Measurements from ENCODE around the gene CDK8. TPM values are rescaled to one million over a fixed set of nuclear protein-coding genes. Genes with fewer than 3 reads are reported as not detected.

The CDK8 gene
- total RNA-seq, 3 donors from 2014 or later, result 13.3 to 15.4 (median 13.8) TPM

DNA sequence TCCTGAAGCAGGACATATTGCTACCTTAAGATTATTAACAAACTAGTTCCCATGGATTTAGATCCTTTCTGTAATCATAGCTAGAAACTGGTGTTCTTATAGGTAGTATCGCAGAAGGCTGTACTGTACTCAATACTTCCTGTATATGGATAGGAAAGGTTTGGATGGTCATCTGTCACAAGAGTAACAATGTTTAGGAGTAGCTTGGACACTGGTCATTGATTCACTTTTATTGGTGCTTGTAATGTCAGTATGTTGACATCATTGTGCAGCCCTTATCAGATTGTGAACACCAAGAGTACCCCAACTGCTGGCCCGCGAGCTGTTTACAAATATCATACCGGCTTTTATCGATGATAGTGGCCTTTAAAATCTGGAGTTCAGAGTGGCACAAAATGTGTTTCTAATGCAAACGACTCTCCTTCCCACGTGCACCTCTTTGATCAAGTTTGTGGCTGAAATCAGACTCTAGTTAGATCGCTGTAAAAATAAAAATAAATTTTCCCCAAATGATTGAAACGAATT lies 605 bp upstream of the CDK8 start:
- DNase-seq (ENCODE audit: low spot score in 2 of 2), result no peak
- Histone ChIP-seq H3K36me3 (no peaks in the 10 kb centered on the region), H3K4me3 (peak overlapping the region; percentile 81 to 94 (median 93)), H3K9me3 (no peaks in the 10 kb centered on the region), H3K27me3 (no peaks in the 10 kb centered on the region), H3K27ac (peak overlapping the region; percentile 88 to 93), H3K4me1 (no peaks in the 10 kb centered on the region)
- intact Hi-C loops (cut with DNase I; ENCODE audit: low total_unique reads), result no loop called here
- TF ChIP-seq, protein P1, sequence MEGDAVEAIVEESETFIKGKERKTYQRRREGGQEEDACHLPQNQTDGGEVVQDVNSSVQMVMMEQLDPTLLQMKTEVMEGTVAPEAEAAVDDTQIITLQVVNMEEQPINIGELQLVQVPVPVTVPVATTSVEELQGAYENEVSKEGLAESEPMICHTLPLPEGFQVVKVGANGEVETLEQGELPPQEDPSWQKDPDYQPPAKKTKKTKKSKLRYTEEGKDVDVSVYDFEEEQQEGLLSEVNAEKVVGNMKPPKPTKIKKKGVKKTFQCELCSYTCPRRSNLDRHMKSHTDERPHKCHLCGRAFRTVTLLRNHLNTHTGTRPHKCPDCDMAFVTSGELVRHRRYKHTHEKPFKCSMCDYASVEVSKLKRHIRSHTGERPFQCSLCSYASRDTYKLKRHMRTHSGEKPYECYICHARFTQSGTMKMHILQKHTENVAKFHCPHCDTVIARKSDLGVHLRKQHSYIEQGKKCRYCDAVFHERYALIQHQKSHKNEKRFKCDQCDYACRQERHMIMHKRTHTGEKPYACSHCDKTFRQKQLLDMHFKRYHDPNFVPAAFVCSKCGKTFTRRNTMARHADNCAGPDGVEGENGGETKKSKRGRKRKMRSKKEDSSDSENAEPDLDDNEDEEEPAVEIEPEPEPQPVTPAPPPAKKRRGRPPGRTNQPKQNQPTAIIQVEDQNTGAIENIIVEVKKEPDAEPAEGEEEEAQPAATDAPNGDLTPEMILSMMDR (IDR thresholded peaks at IDR 0.05), result no peak
- TF ChIP-seq POLR2A (IDR thresholded peaks at IDR 0.05) (no peak), POLR2AphosphoS5 (IDR thresholded peaks at IDR 0.05) (no peak)

DNA sequence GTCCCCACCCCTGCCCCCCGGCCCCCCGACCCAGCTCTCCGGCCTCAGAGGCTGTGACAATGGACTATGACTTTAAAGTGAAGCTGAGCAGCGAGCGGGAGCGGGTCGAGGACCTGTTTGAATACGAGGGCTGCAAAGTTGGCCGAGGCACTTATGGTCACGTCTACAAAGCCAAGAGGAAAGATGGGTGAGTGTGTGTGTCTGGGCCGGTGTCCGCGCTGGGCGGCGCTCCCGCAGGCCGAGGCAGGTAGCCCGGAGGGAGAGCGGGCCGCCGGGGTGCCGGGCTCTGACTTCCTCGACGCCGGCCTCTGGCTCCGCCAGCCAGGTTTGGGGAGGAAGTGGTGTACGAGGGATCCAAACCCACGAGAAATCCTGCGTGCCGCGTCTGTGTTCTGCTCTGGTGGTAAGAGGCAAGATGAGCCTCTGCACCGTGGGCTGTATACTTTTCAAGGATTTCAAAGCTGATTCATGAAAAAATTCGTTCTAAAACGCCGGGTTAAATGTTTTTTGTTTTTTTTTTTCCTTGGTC lies 718 bp downstream of the CDK8 start:
- DNase-seq (ENCODE audit: low spot score in 2 of 2), result peak; percentile 20 to 59
- H3K4me3 ChIP-seq, result peak overlapping the region; percentile 81 to 94 (median 93)
- H3K27me3 ChIP-seq, result no peaks in the 10 kb centered on the region
- H3K27ac ChIP-seq, result peak overlapping the region; percentile 88 to 93
- no peaks in the 10 kb centered on the region for H3K36me3 ChIP-seq
- no peaks in the 10 kb centered on the region for H3K9me3 ChIP-seq
- no peak for TF ChIP-seq POLR2A (IDR thresholded peaks at IDR 0.05)
- TF ChIP-seq POLR2AphosphoS5 (IDR thresholded peaks at IDR 0.05), result no peak
- TF ChIP-seq, protein P1 (IDR thresholded peaks at IDR 0.05), result no peak
- intact Hi-C loops (cut with DNase I; ENCODE audit: low total_unique reads), result no loop called here
- no peaks in the 10 kb centered on the region for H3K4me1 ChIP-seq

DNA sequence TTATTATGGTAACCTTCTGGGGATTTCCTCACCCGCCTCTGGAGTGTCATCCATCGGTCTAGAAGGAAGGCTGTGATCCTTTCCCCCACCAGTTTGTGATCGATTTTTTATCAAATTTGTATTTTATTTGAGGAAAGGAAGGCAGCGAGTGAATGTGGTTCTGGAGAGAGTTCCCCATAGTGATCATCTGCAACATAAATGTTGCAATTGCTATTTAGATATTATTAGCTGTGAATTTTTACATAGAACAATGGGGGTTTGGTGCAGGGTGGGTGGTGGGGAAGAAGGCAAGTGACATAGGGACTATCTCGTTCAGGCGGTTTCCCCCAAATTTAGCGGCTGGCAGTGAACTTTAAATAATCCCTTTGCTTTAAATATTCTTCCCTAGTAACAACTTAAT lies 1.2 kb downstream of the CDK8 start:
- DNase-seq (ENCODE audit: low spot score in 2 of 2), result no peak
- Histone ChIP-seq H3K4me1 (no peaks in the 10 kb centered on the region), H3K4me3 (peak overlapping the region; percentile 81 to 94 (median 93)), H3K27me3 (no peaks in the 10 kb centered on the region), H3K27ac (peak overlapping the region; percentile 88 to 93), H3K9me3 (no peaks in the 10 kb centered on the region), H3K36me3 (no peaks in the 10 kb centered on the region)
- TF ChIP-seq POLR2A (IDR thresholded peaks at IDR 0.05) (no peak), POLR2AphosphoS5 (IDR thresholded peaks at IDR 0.05) (no peak)
- TF ChIP-seq, protein P1 (IDR thresholded peaks at IDR 0.05), result no peak
- intact Hi-C loops (cut with DNase I; ENCODE audit: low total_unique reads), result no loop called here

DNA sequence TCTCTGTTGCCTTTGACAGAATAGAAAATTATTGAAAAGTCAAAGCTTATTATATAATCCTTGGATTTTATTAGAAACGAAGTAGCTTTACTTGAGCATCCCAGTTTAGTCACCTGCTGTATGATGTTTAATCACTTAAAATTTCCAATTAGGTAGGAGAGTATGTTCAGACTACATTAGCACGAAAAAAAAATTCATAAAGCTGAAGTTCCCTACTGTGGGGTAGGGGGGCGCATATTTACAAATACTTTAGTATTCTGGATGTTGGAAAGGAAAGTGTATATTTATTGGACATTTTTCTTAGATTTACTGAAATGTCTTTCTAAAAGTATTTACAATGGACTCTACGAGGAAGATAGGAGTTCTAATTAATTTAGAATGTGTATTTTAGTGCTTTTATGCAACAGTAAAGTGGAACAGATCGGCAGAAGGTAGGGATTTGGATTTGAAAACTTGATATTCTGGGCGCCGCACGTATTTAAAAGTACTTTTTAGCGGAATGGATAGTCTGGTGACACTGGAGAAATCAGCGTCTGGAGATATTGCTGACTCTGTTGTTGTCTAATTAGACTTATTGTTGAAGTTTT lies 1.9 kb downstream of the CDK8 start:
- H3K36me3 ChIP-seq, result no peaks in the 10 kb centered on the region
- TF ChIP-seq POLR2A (IDR thresholded peaks at IDR 0.05) (no peak), POLR2AphosphoS5 (IDR thresholded peaks at IDR 0.05) (no peak)
- TF ChIP-seq, protein P1 (IDR thresholded peaks at IDR 0.05), result no peak
- no peaks in the 10 kb centered on the region for H3K27me3 ChIP-seq
- no peak overlapping the region for H3K27ac ChIP-seq
- no peak for DNase-seq (ENCODE audit: low spot score in 2 of 2)
- H3K9me3 ChIP-seq, result no peaks in the 10 kb centered on the region
- intact Hi-C loops (cut with DNase I; ENCODE audit: low total_unique reads), result no loop called here
- H3K4me3 ChIP-seq, result peak overlapping the region; percentile 81 to 94 (median 93)
- no peaks in the 10 kb centered on the region for H3K4me1 ChIP-seq

DNA sequence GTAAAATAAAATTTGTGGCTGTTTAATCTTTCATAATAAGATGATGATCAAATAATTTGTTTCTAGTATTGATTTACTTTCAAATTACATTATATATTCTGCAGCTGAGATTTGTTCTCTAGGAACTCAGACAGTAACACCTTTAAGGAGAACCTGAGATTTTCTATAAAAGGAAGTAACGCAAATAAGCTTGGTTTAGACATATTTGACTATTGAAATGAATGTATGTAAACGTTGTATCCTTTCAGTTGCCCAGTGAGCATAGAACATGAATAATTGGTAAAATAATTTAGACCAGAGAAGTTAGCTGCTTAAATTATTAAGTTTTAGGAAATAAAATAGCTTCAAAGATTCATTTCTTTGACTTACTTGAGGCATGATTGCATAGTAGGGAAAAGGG lies 3.1 kb downstream of the CDK8 start:
- Histone ChIP-seq H3K4me1 (no peaks in the 10 kb centered on the region), H3K4me3 (no peak overlapping the region), H3K27ac (no peak overlapping the region), H3K36me3 (no peaks in the 10 kb centered on the region), H3K9me3 (no peaks in the 10 kb centered on the region), H3K27me3 (no peaks in the 10 kb centered on the region)
- TF ChIP-seq, protein P1 (IDR thresholded peaks at IDR 0.05), result no peak
- no peak for TF ChIP-seq POLR2AphosphoS5 (IDR thresholded peaks at IDR 0.05)
- no peak for TF ChIP-seq POLR2A (IDR thresholded peaks at IDR 0.05)
- intact Hi-C loops (cut with DNase I; ENCODE audit: low total_unique reads), result no loop called here
- DNase-seq (ENCODE audit: low spot score in 2 of 2), result no peak
